NCI-H2227 treated with DMSO at 0.1 percent for 48 hours (cell line): Measurements from ENCODE around the gene DMD.
"Not testable (repeated sequence)": the region's sequence is repeated elsewhere in the genome, so short reads cannot be mapped to it uniquely, and the experiment has no call there.

Source experiments
- DNase-seq: peaks from one replicate; lab custom pipeline; 2025; lab: John Stamatoyannopoulos, UW

Gene DMD

DNA sequence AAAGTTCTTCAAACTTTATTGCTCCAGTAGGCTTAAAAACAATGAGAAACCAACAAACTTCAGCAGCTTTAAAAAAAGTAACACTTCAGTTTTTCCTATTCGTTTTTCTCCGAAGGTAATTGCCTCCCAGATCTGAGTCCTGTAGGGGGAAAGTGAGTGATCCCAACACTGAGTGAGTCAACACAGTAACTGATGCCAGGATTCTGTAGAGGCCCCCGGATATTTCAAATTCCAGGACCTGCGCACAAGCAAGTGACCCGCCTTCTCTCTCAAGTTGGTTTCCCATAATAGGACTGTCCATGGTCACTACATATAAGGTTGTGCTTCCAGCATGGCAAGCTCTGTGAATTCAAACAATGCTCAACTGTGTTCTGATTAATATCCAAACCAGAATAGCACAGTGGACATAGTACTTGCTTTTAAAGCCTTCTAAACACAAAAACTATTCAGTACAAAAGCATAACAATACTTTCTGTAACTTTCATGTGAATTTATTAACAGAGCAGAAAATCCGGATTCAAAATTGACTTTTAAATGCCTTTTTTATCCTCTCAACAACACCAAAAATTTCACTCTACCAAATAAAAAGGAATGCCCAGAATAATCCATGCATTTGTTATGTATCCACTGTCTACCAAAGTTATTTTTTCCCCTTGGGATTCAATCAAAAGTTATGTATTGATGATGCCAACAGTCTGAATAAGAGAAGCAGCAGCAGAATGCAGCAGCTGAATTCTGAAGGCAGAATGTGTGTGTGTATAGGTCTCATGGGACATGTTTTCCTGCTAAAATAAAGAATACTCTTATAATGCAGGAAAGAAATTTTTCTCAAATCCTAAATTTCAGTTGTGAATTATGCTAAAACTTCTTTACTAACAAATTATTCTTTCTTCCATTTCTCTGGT, at the start of gene DMD:
DMD (minus strand) TSS at position 194 of the 905 bp plus-strand sequence. CDS start 237 bp downstream, outside the sequence.
- no peak for DNase-seq

DNA sequence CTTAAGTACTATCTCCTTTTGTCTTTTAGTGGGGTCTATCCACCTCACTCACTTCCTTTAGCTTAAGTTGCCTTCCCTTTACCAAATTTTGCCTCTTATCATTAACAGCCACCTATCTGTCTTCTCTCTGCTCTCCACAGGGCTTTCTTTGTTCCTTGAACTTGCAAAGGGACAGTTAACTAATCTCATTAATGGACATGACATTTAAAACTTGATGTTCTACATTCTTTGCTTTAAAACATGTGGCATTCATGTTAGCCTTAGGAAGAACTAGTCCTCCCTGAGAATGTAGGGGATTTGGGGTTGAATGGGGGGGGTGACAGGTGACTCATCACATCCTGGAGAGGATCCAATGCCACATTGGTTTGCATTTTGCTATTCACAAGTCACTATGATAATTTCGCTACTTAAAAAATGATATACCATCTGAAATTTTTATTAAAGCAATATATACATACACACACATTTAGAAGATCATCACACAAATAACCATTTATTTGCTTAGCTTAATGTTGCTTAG, 41.0 kb upstream of the DMD start:
- DNase-seq: no peak

DNA sequence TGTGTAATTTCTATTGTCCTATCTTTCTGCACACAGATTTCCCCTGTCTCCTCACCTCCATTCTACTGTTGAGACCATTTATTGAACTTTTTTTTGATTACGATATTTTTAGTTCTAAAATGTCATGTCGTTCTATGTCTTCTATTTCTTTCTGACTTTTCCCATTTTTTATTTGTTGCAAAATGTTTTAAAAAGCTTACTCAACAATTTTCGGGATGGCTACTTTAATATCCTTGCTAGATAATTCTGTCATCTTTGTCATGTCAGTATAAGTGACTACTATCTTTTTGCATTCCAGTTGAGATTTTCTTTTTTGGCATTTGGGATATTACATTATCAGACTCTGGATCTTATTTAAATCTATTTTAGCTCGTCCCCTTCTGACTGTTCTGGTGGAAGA, 7.5 kb upstream of the DMD start:
- DNase-seq: no peak

DNA sequence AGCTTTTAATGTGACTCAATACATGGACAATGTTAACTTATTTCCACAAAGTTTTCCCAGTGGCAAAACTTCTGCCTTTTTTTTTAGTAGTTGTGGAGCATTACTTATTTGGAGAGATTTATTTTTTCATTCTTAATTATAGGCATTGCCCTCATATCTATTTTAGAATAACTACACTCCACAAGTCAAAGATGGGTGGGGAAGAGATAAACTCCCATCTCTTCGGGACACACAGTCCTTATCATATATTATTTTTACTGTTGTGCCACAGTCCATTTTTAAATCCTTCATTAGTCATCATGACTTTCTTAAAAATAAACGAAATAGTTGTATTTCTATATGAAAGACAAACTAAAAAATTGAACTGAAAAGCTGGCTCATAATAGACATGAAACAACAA, 1.2 kb downstream of the DMD start:
- DNase-seq: no peak

- no peak for DNase-seq
Measured at GRCh38 chrX:33207056-33207455, 4.3 kb downstream of the DMD start.

- no peak for DNase-seq
Measured at GRCh38 chrX:33205321-33205720, 6.0 kb downstream of the DMD start.

DNA sequence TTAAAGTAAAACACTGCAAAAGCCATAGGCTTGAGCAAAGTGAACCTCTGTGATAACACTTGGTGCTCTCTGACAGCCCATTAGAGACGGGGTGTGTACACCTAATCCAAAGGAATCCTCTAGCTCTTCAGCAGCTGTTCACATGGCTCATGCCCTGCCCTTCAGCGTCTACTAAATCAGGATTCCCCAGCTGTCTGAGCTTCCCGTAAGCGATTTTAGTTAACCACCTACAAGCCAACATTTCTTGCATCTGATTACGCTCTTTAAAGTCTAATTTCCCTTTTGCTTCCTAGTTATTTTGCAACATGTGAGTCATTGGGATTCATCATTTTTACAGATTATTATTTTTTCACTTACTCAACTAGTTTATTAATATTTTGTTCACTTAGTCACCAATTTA, 6.5 kb downstream of the DMD start:
- no peak for DNase-seq

GRCh38 chrX:33198561-33199279, 12.6 kb downstream of the DMD start:
- no peak for DNase-seq

DNA sequence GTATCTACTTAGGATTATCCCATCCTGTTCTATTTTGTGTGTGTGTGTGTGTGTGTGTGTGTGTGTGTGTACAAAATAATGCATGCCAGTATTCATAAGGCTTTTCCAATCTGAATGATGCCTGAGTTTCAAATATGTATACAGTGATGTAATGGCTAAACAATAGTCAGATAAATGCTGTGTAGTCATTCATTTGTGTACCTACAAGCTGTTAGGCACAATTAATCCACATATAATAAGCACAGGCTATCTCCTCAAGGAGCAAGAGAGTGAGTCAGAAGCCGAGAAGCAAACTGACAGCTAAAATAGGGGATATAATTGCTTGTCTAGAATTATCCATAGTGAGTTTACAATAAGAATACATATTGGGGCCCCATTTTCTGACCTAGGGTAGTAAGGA, 15.7 kb downstream of the DMD start:
- DNase-seq: no peak

DNA sequence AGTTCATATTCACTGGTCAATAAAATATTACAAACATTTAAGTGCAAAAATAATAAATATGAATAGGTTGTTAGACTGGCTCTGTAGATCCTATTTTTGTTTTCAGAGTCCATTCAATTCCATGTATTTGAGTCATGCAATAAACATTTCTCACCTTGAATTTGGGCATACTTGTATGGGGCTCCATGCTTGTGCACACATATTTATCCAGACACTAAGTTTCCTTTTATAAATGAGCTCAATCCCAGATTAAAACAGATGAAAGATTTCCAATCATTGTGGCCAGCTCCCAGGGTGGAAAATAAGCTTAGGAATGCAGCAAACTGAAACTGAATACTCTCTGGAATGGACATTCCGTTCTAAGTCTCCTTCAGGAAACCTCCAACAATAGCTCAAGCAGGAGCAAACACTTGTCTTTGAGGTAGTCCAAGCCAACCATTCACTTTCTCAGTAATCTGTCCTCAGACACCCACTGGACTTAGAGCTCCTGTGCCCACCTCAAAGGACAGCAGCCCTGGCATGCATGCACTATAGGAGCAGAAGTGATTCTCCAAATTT, 16.4 kb downstream of the DMD start:
- no peak for DNase-seq

DNA sequence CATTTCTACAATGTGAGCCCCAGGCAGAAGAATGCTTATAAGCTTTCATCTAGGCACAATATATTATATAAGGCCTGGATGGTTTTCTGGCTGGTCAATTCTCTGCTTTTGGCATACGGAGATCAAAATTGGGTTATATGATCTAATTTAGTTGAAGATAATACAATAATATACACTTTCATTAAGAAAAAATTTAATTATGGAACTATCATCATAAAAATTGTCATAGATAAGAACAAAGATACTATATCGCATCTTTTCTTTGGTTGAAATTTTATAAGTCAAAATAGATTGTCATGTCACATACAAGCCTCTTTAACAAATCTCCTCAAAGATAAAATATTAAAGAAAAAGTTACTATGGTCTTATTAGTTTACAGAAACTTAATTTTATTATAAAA, 17.1 kb downstream of the DMD start:
- DNase-seq: no peak

- no peak for DNase-seq
Measured at GRCh38 chrX:33190016-33190415, 21.3 kb downstream of the DMD start.

GRCh38 chrX:33188881-33189280, 22.5 kb downstream of the DMD start:
- DNase-seq: no peak

GRCh38 chrX:33188286-33188685, 23.1 kb downstream of the DMD start:
- DNase-seq: no peak

DNA sequence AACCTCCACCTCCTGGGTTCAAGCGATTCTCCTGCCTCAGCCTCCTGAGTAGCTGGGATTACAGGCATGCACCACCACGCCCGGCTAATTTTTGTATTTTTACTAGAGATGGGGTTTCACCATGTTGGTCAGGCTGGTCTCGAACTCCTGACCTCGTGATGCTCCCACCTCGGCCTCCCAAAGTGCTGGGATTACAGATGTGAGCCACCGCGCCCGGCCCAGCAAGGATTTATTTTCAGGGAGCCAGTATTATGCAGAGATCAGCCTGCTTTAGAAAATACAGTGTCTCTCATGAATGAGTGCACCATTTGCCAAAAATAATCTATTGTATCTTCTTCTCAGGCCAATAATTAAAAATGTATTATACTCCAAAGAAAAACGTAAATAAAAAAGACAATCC, 26.5 kb downstream of the DMD start:
- DNase-seq: not testable (repeated sequence)

GRCh38 chrX:33183361-33183760, 28.0 kb downstream of the DMD start:
- no peak for DNase-seq

- no peak for DNase-seq
Measured at GRCh38 chrX:33178690-33179089, 32.7 kb downstream of the DMD start.

DNA sequence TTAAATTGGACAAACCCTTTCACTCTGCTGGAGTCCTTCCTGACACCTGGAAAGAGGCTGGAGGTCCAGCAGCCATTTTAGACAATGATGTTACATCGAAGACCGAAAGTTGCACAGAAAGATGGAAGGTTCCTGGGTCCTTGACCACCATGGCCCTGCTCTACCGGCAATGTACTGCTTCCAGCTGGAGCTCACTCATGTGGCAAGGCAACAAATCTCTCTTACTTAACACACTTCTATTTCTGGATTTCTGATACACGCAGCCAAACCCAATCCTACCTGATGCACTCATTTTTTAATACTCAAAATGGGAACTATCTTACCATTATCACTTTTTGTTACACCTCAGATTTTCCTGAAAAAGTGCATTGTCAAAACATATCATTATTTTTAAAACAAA, 33.1 kb downstream of the DMD start:
- DNase-seq: no peak

GRCh38 chrX:33175201-33175600, 36.1 kb downstream of the DMD start:
- DNase-seq: no peak

GRCh38 chrX:33171041-33171440, 40.3 kb downstream of the DMD start:
- no peak for DNase-seq

- no peak for DNase-seq
Measured at GRCh38 chrX:33161829-33162228, 49.5 kb downstream of the DMD start.

DNA sequence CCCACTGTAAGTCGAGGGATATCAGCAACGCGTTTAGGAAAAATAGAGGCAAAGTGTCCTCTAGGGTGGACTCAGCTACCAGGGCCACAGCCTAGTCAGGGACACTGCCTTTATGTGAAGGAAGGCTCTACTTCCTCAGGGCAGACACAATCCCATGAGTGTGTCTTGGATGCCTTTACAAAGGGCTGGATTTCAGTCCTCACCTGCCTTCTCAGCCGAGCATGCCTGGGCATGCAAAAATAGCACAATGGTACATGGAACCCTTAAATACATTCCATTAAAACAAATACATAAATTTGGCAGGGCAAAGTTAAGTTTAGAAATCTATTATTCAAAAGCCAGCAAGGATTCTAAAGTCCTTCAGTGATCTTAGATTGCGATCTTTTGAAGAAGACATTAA, 51.1 kb downstream of the DMD start:
- no peak for DNase-seq
